ENCODE data around the gene WNT11. TPM values are rescaled to one million over a fixed set of nuclear protein-coding genes. Genes with fewer than 3 reads are reported as not detected.
A peak's percentile ranks its signal among the peaks of the same experiment; 100 is the strongest.

The WNT11 gene
- total RNA-seq, 6 experiments from 2014 or later, result not detected

DNA sequence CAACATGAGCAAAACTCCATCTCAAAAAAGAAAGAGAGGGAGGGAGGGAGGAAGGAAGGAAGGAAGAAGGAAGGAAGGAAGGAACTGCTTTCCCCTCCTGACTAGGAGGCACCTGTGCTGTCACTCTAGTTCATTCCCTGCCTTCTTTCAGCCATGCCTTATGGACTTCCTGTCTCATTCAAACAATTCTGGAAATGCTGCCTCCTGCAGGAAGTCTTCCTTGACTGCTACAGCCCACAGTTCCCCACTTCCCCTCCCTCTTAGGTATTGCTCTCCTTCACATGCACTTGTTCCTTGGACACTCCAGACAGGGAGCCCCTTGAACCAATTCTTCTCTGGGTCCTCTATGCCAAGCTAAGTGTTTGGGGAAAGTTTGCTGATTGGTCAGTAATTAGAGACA lies 31.6 kb upstream of the WNT11 start:
- H3K4me3 Mint-ChIP-seq, result no peak overlapping the region
- no peaks in the 10 kb centered on the region for H3K36me3 Mint-ChIP-seq (ENCODE audit: low read depth)
- peak; percentile 25 for DNase-seq

DNA sequence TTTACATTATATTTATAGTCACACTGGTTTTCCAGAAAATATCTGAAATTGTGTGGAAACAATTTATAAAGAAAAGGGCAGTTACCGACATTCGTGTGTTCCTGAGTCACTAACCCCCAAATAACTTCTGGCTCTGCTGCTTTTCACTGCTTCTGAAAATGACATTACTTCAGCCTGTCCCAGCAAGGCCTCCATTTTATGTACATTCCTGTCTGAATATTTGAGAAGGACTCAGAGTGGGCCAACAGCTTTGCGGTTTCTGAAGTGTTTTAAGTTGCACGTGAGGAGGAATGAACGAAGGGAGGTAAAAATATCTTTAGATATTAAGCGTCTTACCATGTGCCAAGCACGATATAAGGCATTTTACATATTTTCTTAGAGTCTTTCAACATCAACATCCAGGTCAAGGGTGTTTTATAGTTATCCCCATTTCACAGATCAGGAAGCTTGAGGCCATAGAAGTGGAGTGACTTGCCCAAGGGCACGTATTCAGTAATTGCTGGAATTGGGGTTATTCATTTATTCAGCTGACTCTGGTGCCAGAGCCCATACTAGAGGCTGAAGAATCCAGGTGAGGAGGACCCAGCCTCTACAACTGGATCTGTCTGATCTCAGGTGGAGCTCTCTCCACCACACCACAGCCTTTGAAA lies 30.8 kb upstream of the WNT11 start:
- no peak overlapping the region for H3K27ac Mint-ChIP-seq
- H3K27me3 Mint-ChIP-seq (ENCODE audit: insufficient read depth), result peaks cover 11% of the 10 kb centered on the region
- H3K36me3 Mint-ChIP-seq (ENCODE audit: low read depth), result no peaks in the 10 kb centered on the region
- peak overlapping the region; percentile 99 for H3K4me3 Mint-ChIP-seq
- peaks cover 15% of the 10 kb centered on the region for H3K4me1 Mint-ChIP-seq (ENCODE audit: low read depth)
- DNase-seq, result no peak
- TF ChIP-seq, protein P1, sequence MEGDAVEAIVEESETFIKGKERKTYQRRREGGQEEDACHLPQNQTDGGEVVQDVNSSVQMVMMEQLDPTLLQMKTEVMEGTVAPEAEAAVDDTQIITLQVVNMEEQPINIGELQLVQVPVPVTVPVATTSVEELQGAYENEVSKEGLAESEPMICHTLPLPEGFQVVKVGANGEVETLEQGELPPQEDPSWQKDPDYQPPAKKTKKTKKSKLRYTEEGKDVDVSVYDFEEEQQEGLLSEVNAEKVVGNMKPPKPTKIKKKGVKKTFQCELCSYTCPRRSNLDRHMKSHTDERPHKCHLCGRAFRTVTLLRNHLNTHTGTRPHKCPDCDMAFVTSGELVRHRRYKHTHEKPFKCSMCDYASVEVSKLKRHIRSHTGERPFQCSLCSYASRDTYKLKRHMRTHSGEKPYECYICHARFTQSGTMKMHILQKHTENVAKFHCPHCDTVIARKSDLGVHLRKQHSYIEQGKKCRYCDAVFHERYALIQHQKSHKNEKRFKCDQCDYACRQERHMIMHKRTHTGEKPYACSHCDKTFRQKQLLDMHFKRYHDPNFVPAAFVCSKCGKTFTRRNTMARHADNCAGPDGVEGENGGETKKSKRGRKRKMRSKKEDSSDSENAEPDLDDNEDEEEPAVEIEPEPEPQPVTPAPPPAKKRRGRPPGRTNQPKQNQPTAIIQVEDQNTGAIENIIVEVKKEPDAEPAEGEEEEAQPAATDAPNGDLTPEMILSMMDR (IDR thresholded peaks at IDR 0.05), result no peak
- no peaks in the 10 kb centered on the region for H3K9me3 Mint-ChIP-seq

More for the DNA sequence above, 31.6 kb upstream of the WNT11 start:
- H3K27ac Mint-ChIP-seq, result no peak overlapping the region
- peaks cover 17% of the 10 kb centered on the region for H3K27me3 Mint-ChIP-seq (ENCODE audit: insufficient read depth)
- H3K9me3 Mint-ChIP-seq, result no peaks in the 10 kb centered on the region
- peaks cover 15% of the 10 kb centered on the region for H3K4me1 Mint-ChIP-seq (ENCODE audit: low read depth)
- TF ChIP-seq, protein P1 (IDR thresholded peaks at IDR 0.05), result peak; percentile 40; the same call in 1 of the 2 replicates

DNA sequence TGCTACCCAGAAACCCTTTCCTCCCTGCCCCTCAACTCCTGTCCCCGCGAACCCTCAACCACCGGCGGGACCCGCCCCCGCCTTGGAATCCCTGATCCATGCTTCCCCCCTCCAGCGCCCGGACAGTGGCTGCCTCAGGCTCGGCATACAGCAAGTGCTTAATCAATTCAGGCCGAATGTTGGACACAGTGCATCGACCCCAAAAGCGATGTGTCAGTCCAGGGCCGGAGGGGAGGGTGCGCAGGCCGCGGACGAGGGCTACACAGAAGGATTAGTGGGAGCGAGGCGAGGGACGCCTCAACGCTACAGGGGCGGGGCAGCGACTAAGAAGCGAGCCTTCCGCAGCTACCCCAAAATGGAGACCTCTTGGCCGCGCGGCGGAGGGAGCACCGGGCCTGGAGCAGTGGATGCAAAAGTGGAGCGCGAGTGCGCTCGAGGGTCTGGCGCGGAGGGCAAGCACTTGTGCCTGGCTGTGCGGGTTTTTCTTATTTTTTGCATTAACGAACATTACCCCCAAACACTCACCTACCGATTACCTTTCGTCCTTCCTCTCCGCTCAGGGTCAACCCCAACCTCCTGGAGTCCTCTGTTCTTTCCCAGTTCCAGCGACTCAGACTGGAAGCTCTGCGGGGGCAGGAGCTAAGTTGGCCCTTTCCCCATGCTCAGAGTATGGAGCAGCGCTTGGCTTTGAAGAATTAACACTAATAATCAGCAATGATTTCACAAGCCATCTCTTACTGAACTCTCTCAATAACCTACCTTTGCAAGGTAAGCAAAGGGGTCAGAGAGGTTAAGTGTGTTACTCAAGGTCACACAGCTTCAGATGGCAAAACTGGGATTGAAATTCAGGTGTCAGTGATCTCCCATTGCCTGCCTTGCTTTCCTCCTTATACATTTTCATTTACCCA lies 30.0 kb upstream of the WNT11 start:
- TF ChIP-seq, protein P1 (IDR thresholded peaks at IDR 0.05), result no peak
- H3K27ac Mint-ChIP-seq, result peak overlapping the region; percentile 95
- peaks cover 11% of the 10 kb centered on the region for H3K27me3 Mint-ChIP-seq (ENCODE audit: insufficient read depth)
- DNase-seq, result peak; percentile 38
- peak overlapping the region; percentile 99 for H3K4me3 Mint-ChIP-seq
- no peaks in the 10 kb centered on the region for H3K36me3 Mint-ChIP-seq (ENCODE audit: low read depth)
- peaks cover 15% of the 10 kb centered on the region for H3K4me1 Mint-ChIP-seq (ENCODE audit: low read depth)
- H3K9me3 Mint-ChIP-seq, result no peaks in the 10 kb centered on the region

DNA sequence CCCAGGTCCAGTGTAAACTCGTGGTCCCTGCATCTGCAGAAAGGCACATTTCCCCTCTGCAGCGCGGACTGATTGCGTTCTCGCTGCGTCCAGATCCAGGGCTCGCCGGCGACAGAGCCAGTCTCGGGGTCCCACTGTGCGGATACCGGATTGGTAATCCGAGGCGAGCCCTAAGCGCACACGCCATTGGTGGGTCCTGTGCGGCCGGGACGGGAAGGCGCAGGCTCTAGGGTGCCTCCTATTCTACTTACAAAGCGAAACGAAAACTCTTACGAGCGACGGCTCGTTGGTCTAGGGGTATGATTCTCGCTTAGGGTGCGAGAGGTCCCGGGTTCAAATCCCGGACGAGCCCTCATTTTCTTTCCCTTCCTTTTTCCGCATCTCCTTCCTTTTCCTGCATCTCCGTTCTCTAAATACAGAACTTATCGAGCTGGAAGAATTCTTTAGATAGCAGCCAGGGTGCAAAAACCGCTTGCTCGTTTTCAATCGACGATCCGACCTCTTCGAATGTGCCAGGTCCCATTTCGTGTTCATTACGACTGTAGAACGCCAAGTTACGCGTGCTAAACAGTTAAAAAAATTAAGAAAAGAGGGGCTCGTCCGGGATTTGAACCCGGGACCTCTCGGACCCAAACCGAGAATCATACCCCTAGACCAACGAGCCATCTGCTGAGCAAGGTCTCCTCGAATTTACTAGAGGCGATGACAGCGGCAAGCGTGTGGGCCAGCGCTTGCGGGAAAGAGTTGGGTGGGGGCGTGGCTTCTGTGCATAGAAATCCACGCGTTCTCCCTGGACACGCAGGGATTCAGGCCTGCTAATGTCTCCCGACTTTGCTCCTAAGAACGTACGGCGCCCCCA lies 29.2 kb upstream of the WNT11 start:
- peak overlapping the region; percentile 99 for H3K4me3 Mint-ChIP-seq
- peaks cover 12% of the 10 kb centered on the region for H3K27me3 Mint-ChIP-seq (ENCODE audit: insufficient read depth)
- peak; percentile 95 for DNase-seq
- TF ChIP-seq, protein P1 (IDR thresholded peaks at IDR 0.05), result no peak
- H3K27ac Mint-ChIP-seq, result peak overlapping the region; percentile 95
- no peaks in the 10 kb centered on the region for H3K36me3 Mint-ChIP-seq (ENCODE audit: low read depth)
- peaks cover 15% of the 10 kb centered on the region for H3K4me1 Mint-ChIP-seq (ENCODE audit: low read depth)
- H3K9me3 Mint-ChIP-seq, result no peaks in the 10 kb centered on the region

Data from HFFc6 (cell line).